AG20443 (cell line): ENCODE measurements around the gene WDFY4.

ENCODE experiments used
- DNase-seq: peaks from one replicate; pipeline ENCODE4 v3.0.0; 2012; ENCODE audit warnings: low spot score, mixed read lengths

Gene WDFY4

GRCh38 chr10:48745662-48746245 lies 61.1 kb downstream of the WDFY4 start:
- DNase-seq = no peak

- DNase-seq = no peak
These were observed 63.9 kb downstream of the WDFY4 start for GRCh38 chr10:48748573-48748972.

GRCh38 chr10:48749254-48749787 lies 64.6 kb downstream of the WDFY4 start:
- no peak for DNase-seq

GRCh38 chr10:48750019-48750418 lies 65.3 kb downstream of the WDFY4 start:
- DNase-seq = no peak

- no peak for DNase-seq
These were observed 66.3 kb downstream of the WDFY4 start for GRCh38 chr10:48750991-48751390.

DNA sequence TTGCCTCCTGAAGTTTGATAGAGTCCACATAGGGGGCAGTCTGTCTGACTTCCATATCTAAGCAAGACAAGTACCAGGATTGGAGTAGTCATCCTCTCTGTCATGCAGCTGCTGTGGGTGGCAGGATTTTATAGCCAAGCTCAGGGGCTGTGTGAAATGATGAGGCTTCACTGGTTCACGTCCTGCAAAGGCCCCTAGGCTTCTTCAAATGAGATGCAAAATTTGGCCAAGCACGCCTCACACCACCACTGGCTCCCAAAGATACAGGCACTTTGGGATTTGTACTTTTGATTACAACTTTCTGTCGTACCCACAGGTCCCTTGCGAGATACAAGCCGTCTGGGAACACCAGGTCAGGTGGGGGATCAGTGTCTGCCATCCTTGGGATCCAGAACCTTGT lies 67.1 kb downstream of the WDFY4 start:
- DNase-seq = no peak

- no peak for DNase-seq
These were observed 73.7 kb downstream of the WDFY4 start for GRCh38 chr10:48758411-48758810.

DNA sequence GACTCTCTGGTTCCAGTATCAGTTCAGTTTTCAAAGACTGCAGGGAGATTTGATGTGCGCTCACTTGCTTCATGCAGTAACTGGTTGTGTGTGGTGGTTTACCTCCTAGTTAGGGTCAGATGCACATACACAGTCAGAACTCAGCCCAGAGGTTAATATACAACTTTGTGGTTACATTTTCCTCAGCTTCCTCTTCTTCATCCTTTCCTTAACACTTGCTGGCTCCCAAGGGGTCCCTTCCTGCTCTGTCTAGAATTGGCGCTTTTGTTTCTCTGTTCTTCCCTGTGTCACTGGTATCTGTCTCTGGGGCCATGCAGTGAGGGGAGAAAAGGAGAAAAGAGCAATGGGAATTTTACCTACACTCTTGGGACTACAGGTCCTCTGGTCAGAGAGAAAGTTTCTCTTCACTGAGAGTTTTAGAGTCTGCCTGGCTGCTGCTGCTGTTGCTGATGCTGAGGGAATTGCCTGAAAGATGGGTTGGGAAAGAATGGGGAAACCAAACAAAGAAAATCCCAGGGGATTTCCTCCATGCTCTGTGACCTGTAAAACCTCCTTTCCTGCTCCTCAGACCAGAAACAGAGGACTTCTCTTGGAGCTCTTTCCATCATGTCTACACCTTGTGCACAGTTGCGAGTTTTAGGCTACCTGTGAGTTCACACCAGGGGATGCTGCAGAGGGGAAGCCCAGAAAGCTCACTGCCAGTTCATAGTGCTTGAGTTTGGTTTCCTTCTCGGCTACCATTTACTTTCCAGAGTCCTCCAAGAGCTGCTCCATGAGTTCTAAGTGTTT lies 74.6 kb downstream of the WDFY4 start:
- no peak for DNase-seq

DNA sequence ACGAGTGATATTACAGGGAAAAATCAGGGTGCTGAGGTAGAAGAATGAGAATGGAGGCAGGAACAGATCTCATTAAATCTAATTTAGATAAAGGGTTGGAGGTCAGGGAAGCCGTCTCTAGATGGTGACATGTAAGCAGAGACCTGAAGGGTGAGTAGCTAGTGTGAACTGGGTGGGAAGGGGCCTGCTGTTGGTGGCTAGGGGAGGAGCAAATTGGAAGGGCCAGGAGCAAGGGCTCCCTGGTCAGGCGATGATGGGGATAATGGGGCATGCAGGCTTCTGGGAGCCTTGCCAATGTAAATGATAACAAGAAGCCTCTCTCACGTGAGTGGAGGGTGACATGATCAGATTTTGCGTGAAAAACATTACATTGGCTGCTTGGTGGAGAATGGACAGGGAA lies 76.3 kb downstream of the WDFY4 start:
- DNase-seq = no peak

GRCh38 chr10:48762064-48763042 lies 77.7 kb downstream of the WDFY4 start:
- DNase-seq = no peak

DNA sequence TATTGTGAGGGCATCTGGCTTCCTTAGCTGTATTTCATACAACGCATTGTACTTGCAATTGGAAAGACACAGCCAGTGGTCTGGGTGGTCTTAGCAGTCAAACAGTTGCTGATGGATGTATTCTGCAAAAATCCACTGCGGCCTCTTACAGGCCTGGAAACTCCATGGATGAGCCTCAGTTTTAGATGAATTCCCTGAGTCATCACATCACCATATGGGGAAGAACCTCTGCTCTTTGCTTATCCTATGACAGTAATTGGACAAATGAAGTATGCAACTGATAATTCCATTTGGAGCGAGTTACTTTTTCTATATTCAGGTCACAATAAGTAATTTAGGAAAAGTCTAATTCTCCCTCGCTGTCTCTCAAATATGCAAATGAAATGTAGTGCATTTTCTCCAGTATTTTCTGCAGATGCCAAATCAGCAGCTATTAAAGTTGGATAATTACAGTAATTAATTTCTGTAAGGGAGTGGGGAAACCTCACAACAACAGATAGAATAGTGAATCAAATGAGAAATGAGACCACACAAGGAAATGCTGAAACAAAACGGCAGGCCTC lies 78.8 kb downstream of the WDFY4 start:
- no peak for DNase-seq

DNA sequence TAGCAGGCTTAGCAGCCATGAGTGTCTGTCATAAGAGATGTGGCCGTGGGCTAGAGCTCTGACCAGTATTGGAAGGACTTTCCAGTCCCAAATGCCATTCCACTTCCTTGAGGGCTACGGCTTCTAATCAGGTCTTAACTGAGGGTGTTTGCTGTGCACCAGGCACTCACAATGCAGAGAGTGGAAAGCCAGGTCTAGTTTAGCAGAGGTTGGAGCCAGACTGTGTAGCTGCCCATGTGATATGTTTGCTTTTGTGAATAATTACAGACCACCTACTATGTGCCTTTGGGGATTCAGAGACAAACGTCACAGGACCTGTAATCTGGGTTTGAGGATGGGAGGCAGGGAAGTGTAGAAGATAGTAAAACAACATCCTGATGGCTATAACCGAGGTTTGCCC lies 79.8 kb downstream of the WDFY4 start:
- no peak for DNase-seq

DNA sequence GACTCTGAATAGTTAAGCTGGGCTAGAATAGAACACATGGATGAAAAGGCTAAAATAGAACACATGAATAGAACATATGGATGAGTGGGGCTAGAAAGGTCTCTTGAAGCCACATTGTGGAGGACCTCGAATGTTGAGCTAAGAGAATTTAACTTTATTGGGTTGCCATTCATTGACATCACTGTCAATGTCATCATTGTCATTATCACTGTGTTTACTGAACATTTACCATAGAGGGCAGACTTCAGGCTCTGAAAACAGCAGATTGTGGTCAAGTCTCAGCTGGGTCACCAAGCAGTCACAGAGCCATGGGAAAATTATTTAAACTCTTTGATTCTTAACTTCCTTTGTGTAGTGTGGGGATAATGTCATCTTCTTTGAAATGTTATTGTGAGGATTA lies 80.4 kb downstream of the WDFY4 start:
- no peak for DNase-seq

- no peak for DNase-seq
These were observed 80.9 kb downstream of the WDFY4 start for GRCh38 chr10:48765527-48765926.

GRCh38 chr10:48767373-48768143 lies 82.9 kb downstream of the WDFY4 start:
- peak; percentile 4 for DNase-seq

DNA sequence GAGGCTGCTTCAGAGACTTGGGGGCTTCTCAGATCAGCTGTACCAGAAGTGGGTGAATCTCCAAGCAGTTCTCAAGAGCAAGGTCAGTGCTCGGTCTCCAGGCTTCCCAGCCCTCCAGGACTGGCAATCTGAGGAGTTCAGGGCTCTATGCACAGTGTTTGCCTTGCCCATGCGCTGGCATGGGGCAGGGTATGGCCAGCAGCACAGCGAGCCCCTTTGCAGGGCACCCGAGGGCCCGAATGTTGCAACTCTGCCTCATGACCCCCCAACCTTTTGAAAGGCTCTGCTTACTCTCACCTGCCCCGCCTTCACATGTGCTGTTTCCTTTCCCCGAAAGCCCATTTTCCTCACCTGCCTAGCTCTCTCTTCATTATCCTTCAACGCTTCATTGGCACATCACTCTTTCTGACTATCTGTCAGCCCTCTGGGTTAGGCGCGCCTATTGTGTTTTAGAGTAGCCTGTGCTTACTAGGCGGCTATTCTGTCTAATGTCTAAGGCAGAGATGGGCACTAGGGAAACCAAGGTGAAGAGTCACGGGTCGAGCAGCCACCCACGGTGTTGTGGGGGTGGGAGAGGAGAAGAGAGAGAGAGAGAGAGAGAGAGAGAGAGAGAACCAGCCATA lies 83.6 kb downstream of the WDFY4 start:
- DNase-seq = peak; percentile 2

DNA sequence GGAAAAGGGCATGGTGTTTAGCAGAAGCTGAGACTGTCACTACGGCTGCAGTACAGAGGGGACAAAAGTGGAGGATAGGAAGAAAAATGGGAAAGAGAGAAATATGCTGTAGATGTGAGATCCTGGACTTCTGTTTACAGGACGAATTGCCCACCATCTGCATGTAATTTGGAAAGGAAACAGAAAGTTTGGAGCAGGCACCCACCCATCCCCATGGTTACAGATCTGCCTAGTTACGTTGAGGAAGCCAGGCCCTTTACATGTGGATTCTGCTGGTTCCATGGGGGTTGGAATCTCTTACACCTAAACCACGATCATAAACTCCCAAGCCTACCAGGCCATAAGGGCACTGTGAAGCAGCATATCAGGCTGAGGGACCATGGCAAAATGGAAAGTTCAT lies 84.3 kb downstream of the WDFY4 start:
- peak; percentile 3 for DNase-seq

GRCh38 chr10:48769706-48770435 lies 85.2 kb downstream of the WDFY4 start:
- DNase-seq = no peak

- DNase-seq = no peak
These were observed 86.0 kb downstream of the WDFY4 start for GRCh38 chr10:48770561-48771089.

- no peak for DNase-seq
These were observed 86.6 kb downstream of the WDFY4 start for GRCh38 chr10:48771234-48771633.
